ENCODE measurements around the gene CACNG3.

Gene CACNG3

DNA sequence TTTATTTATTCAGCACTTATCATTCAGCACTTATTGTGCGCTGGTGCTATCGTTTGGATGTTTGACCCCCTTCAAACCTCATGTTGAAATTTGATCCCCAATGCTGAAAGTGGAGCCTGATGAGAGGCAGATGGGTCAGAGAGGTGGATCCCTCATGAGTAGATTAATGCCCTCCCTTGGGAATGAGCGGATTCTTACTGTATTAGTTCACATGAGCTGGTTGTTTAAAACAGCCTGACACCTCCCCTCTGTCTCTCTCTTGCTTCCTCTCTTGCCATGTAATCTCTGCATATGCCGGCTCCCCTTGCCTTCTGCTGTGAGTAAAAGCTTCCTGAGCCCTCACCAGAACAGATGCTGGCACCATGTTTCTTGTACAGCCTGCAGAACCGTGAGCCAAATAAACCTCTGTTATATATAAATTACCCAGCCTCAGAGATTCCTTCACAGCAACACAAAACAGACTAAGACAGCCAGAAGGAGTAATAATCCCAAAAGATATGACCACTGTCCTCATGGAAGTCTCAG is 111.1 kb downstream of the CACNG3 start:
- Histone ChIP-seq H3K4me3 (no peak overlapping the region), H3K27ac (no peak overlapping the region)

DNA sequence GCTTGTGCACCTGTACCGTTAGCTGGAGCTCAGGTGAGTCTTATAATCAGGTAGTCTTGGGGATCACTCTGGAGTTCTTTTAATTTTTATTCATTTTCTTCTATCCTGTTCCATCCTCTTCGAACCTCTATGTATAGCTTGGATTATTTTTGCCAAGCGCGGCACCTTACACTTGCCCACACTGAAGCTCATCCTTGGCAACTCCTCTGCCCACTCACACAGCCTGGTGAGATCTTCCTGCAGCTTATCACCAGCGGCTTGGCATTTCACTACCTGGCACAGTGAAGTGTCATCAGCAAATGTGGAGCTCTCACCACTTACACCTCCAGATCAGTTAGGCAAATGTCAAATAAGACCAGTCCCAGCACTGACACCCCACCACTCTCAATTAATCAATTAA is 116.7 kb downstream of the CACNG3 start:
- H3K4me3 ChIP-seq = no peak overlapping the region

DNA sequence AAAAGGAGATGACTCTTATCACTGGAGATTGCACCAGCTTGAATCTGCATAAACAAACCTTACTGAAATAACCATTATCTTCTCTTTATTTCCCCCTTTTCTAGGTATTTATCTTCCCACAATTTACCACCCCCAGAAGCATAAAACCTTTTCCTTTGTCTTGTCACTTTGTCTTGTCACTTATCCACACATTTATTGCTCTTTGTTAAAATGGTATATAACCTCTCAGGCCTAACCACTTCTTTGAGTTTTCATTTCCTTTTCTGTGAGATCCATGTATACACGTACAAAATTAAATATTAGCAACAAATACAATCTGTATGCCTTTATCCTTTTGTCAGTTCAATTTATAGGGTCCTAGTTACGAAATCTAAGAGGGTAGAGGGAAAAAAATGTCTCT is 122.9 kb downstream of the CACNG3 start:
- Histone ChIP-seq H3K4me3 (no peak overlapping the region), H3K27ac (no peak overlapping the region)

More for the DNA sequence above, 116.7 kb downstream of the CACNG3 start:
- H3K27ac ChIP-seq = no peak overlapping the region

DNA sequence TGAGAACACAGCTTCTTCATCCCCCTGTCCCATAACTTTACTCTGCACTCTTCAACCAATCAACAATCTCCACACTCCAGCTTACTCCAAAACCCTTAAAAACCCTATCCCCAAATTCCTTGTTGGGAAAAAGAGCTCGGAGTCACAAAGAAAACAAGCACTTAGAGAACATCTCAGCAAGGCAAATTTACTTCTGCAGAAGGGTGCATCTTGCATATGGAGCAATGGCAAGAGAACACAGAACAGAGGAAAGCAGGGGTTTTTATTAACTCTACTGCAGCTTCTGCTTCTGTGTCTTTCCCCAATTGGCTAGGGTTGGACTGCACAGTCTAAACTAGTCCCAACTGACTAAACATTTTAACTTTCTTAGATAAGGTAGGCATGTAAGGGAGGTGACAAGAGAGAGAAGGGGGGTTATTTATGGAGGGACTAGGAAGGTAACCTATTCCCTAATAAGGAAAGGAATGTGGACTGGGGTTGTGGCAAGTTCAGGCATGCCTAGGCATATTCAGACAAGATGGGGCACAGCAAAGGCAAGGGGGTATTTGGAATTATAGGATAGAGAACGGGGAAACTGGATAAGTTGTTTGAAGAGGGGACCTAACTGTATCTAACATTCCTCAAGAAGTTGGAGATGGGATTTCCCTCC is 125.5 kb downstream of the CACNG3 start:
- H3K27ac ChIP-seq = no peak overlapping the region
- H3K4me3 ChIP-seq = no peak overlapping the region

DNA sequence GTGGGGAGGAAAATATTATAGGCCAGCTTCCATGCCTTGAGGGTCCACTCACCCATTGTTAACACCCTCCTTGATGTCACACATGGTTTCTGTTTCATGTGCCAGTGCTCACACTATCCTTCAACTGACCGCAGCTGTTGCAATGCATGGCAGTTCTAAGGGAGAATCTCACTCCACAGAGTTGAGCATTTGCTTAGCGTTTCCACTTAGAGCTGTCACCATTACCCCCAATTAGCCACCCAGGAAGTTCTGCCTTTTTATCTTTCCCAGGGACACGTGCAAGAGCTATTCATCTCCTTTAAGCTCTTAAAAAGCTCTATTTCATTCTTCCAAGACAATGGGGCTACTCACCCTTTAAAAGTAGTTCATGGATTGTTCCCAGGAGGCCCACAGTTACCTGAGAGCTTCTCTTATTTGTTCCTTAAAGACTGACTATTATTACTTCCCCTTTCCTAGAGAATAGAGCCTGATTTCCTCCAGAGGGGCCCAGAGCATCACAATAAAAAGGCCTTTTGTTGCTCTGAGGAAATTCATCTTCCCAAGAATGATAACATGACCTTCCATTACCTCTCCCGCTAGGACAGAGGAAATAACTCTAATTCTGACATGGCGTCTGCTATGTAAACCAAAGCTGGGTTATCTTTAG is 126.8 kb downstream of the CACNG3 start:
- Histone ChIP-seq H3K4me3 (no peak overlapping the region), H3K27ac (no peak overlapping the region)

DNA sequence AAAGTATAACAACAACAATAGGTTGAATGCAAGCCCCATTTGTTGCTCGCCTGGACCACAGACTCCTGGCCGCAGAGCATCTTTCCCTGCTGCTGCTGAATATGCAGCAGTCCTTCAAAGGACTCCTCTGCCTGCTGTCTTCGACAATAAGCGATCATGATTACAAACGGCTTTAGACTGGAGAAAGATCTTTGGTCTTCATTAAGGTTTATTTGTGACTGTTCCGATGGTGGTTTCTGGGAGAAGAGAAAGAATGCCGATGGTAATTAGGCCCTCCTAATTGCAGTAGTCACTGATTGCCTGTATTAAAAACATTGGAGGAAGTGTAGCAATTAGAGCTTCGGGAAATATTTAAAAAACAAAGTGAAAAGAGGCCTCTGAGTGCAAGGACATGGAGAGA is 138.2 kb downstream of the CACNG3 start:
- Histone ChIP-seq H3K4me3 (no peak overlapping the region), H3K27ac (no peak overlapping the region)

DNA sequence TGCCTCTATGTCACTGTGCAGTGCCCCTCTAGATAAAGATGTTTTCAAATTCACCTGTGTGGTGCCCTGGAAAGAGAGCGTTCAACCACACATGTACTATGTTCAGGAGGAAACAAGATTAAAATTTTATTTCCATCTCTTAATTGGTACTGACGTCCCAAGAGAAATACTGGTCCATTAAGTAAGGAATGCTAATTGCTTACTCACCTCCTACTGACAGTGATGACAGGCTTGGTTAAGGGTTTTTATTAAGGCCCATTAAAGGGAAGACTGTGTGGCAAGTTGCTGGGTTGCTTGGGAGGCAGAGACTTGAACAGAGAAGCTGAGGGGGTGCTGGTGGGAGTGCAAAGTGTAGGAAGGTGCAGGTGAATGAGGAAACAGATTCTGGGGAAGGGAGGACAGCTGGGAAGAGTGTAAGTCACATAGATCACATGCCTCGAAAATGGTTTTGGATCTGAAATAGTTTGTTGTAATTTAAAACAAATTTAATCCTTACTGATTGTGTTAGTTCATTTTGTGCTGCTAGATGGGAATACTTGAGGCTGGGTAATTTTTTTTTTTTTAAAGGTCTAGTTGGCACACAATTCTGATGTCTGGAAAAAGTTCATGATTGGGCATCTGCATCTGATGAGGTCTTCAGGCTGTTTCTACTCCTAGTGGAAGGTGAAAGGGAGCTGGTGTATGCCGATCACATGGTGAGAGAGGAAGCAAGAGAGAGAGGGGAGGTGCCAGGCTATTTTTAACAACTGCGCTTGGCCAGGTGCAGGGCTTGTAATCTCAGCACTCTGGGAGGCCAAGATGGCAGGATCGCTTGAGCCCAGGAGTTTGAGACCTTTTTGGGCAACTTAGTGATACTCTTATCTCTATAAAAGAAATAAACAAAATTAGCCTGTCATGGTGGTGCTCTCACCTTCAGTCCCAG is 140.5 kb downstream of the CACNG3 start:
- no peak overlapping the region for H3K4me3 ChIP-seq

DNA sequence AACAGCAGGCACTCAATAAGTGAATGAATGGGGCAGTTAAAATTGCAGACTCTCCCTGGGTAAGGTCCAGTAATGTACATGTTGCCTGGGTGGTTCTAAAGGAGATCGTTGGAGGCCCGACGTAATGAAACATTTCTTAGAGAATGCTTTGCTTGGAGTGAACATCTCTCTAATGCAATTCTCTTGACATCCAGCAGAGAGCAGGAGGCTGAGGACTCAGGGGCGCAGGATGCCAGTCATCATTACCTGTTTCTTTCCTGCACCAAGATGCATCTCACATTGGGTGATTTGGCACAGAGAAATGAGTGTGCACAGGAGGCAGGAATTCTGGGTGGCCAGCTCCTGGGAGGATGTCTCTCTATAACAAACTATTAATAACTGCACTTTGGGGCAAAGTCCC is 152.9 kb downstream of the CACNG3 start:
- Histone ChIP-seq H3K4me3 (no peak overlapping the region), H3K27ac (no peak overlapping the region)

More for the DNA sequence above, 140.5 kb downstream of the CACNG3 start:
- H3K27ac ChIP-seq = no peak overlapping the region
